Measurements from ENCODE around the gene TLN1.

DNA sequence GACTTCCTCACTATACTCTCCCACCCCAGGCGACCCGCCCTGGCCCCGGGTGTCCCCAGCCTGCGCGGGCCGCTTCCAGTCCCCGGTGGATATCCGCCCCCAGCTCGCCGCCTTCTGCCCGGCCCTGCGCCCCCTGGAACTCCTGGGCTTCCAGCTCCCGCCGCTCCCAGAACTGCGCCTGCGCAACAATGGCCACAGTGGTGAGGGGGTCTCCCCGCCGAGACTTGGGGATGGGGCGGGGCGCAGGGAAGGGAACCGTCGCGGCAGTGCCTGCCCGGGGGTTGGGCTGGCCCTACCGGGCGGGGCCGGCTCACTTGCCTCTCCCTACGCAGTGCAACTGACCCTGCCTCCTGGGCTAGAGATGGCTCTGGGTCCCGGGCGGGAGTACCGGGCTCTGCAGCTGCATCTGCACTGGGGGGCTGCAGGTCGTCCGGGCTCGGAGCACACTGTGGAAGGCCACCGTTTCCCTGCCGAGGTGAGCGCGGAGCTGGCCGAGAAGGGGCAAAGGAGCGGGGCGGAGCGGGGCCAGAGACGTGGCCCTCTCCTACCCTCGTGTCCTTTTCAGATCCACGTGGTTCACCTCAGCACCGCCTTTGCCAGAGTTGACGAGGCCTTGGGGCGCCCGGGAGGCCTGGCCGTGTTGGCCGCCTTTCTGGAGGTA lies 56.1 kb downstream of the TLN1 start:
- TF ChIP-seq, protein P1, sequence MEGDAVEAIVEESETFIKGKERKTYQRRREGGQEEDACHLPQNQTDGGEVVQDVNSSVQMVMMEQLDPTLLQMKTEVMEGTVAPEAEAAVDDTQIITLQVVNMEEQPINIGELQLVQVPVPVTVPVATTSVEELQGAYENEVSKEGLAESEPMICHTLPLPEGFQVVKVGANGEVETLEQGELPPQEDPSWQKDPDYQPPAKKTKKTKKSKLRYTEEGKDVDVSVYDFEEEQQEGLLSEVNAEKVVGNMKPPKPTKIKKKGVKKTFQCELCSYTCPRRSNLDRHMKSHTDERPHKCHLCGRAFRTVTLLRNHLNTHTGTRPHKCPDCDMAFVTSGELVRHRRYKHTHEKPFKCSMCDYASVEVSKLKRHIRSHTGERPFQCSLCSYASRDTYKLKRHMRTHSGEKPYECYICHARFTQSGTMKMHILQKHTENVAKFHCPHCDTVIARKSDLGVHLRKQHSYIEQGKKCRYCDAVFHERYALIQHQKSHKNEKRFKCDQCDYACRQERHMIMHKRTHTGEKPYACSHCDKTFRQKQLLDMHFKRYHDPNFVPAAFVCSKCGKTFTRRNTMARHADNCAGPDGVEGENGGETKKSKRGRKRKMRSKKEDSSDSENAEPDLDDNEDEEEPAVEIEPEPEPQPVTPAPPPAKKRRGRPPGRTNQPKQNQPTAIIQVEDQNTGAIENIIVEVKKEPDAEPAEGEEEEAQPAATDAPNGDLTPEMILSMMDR (IDR thresholded peaks at IDR 0.05): no peak
- TF ChIP-seq POLR2A (IDR thresholded peaks at IDR 0.05): no peak
